ENCODE results near the gene ADARB1. TPM values are rescaled to one million over a fixed set of nuclear protein-coding genes. Genes with fewer than 3 reads are reported as not detected.
A peak's percentile ranks its signal among the peaks of the same experiment; 100 is the strongest.

Gene ADARB1
- total RNA-seq, 1 experiment from 2014 or later = 31.9 TPM

- ChIA-PET CTCF (interaction anchor here (0.6 kb wide), 1 partner anchor 184 kb away, joined by 7 read pairs; no protein-coding TSS in a partner anchor), POLR2A (ENCODE audit: low non-redundant PET) (no interaction called here)
Observed at GRCh38 chr21:45134279-45135076, 60.1 kb downstream of the ADARB1 start.

GRCh38 chr21:45135122-45135521 is 60.7 kb downstream of the ADARB1 start:
- no peaks in the 10 kb centered on the region for H3K36me3 ChIP-seq (ENCODE audit: insufficient read depth, low read length, poor library complexity, severe bottlenecking)
- no peak for DNase-seq (ENCODE audit: low spot score)
- intact Hi-C loops (cut with micrococcal nuclease; ENCODE audit: unreplicated experiment) = loop anchor here (5.0 kb wide), 2 partner anchors 188 to 243 kb away; no protein-coding TSS in a partner anchor
- peak overlapping the region; percentile 26 for H3K27ac ChIP-seq (ENCODE audit: low read depth, low read length, poor library complexity, severe bottlenecking)
- H3K4me3 ChIP-seq (ENCODE audit: low read depth, low read length, poor library complexity, severe bottlenecking) = no peak overlapping the region
- CTCF ChIA-PET = no interaction called here
- BruUV-seq (replicated peaks) = no TSS peak
- H3K27me3 ChIP-seq (replicated peaks; ENCODE audit: insufficient read depth, low read depth, low read length, poor library complexity) = no peaks in the 10 kb centered on the region
- peaks cover 45% of the 10 kb centered on the region for H3K4me1 ChIP-seq (ENCODE audit: insufficient read depth, low read length, poor library complexity, severe bottlenecking)
- H3K9me3 ChIP-seq (ENCODE audit: low read depth, low read length, poor library complexity, severe bottlenecking) = no peaks in the 10 kb centered on the region
- TF ChIP-seq EZH2 (IDR thresholded peaks at IDR 0.05; ENCODE audit: borderline replicate concordance, low read depth, low read length, poor library complexity, severe bottlenecking) = no peak
- no peak for TF ChIP-seq CTCF (conservative IDR thresholded peaks at IDR 0.05; ENCODE audit: low read depth, low read length)
- POLR2A ChIA-PET (ENCODE audit: low non-redundant PET) = no interaction called here

More at GRCh38 chr21:45134279-45135076, 60.1 kb downstream of the ADARB1 start:
- intact Hi-C loops (cut with micrococcal nuclease; ENCODE audit: unreplicated experiment) = loop anchor here (5.0 kb wide), 2 partner anchors 187 to 242 kb away; no protein-coding TSS in a partner anchor
- Histone ChIP-seq H3K27ac (ENCODE audit: low read depth, low read length, poor library complexity, severe bottlenecking) (peak overlapping the region; percentile 26), H3K27me3 (replicated peaks; ENCODE audit: insufficient read depth, low read depth, low read length, poor library complexity) (no peaks in the 10 kb centered on the region), H3K9me3 (ENCODE audit: low read depth, low read length, poor library complexity, severe bottlenecking) (no peaks in the 10 kb centered on the region), H3K4me1 (ENCODE audit: insufficient read depth, low read length, poor library complexity, severe bottlenecking) (peaks cover 51% of the 10 kb centered on the region), H3K4me3 (ENCODE audit: low read depth, low read length, poor library complexity, severe bottlenecking) (no peak overlapping the region), H3K36me3 (ENCODE audit: insufficient read depth, low read length, poor library complexity, severe bottlenecking) (no peaks in the 10 kb centered on the region)
- TF ChIP-seq CTCF (conservative IDR thresholded peaks at IDR 0.05; ENCODE audit: low read depth, low read length) = no peak
- no peak for TF ChIP-seq EZH2 (IDR thresholded peaks at IDR 0.05; ENCODE audit: borderline replicate concordance, low read depth, low read length, poor library complexity, severe bottlenecking)
- BruUV-seq (replicated peaks) = no TSS peak
- no peak for DNase-seq (ENCODE audit: low spot score)

- ChIA-PET POLR2A (ENCODE audit: low non-redundant PET) (no interaction called here), CTCF (interaction anchor here (2.0 kb wide), 1 partner anchor 33 kb away, joined by 8 read pairs; no protein-coding TSS in a partner anchor)
- no peak for DNase-seq (ENCODE audit: low spot score)
- Histone ChIP-seq H3K4me1 (ENCODE audit: insufficient read depth, low read length, poor library complexity, severe bottlenecking) (peaks cover 37% of the 10 kb centered on the region), H3K4me3 (ENCODE audit: low read depth, low read length, poor library complexity, severe bottlenecking) (no peak overlapping the region), H3K9me3 (ENCODE audit: low read depth, low read length, poor library complexity, severe bottlenecking) (no peaks in the 10 kb centered on the region), H3K27ac (ENCODE audit: low read depth, low read length, poor library complexity, severe bottlenecking) (no peak overlapping the region), H3K36me3 (ENCODE audit: insufficient read depth, low read length, poor library complexity, severe bottlenecking) (no peaks in the 10 kb centered on the region), H3K27me3 (replicated peaks; ENCODE audit: insufficient read depth, low read depth, low read length, poor library complexity) (no peaks in the 10 kb centered on the region)
- BruUV-seq (replicated peaks) = no TSS peak
- intact Hi-C loops (cut with micrococcal nuclease; ENCODE audit: unreplicated experiment) = loop anchor here (5.0 kb wide), 2 partner anchors 189 to 244 kb away; no protein-coding TSS in a partner anchor
- TF ChIP-seq CTCF (conservative IDR thresholded peaks at IDR 0.05; ENCODE audit: low read depth, low read length) = no peak
- TF ChIP-seq EZH2 (IDR thresholded peaks at IDR 0.05; ENCODE audit: borderline replicate concordance, low read depth, low read length, poor library complexity, severe bottlenecking) = no peak
Observed at GRCh38 chr21:45135868-45136267, 61.5 kb downstream of the ADARB1 start.
